ENCODE measurements around the gene TMCC3.
"Not testable (repeated sequence)": the region's sequence is repeated elsewhere in the genome, so short reads cannot be mapped to it uniquely, and the experiment has no call there.

TMCC3 gene, protein sequence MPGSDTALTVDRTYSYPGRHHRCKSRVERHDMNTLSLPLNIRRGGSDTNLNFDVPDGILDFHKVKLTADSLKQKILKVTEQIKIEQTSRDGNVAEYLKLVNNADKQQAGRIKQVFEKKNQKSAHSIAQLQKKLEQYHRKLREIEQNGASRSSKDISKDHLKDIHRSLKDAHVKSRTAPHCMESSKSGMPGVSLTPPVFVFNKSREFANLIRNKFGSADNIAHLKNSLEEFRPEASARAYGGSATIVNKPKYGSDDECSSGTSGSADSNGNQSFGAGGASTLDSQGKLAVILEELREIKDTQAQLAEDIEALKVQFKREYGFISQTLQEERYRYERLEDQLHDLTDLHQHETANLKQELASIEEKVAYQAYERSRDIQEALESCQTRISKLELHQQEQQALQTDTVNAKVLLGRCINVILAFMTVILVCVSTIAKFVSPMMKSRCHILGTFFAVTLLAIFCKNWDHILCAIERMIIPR
- total RNA-seq: 1.8 to 17.1 (median 7.4) reads per million in 4 experiments

DNA sequence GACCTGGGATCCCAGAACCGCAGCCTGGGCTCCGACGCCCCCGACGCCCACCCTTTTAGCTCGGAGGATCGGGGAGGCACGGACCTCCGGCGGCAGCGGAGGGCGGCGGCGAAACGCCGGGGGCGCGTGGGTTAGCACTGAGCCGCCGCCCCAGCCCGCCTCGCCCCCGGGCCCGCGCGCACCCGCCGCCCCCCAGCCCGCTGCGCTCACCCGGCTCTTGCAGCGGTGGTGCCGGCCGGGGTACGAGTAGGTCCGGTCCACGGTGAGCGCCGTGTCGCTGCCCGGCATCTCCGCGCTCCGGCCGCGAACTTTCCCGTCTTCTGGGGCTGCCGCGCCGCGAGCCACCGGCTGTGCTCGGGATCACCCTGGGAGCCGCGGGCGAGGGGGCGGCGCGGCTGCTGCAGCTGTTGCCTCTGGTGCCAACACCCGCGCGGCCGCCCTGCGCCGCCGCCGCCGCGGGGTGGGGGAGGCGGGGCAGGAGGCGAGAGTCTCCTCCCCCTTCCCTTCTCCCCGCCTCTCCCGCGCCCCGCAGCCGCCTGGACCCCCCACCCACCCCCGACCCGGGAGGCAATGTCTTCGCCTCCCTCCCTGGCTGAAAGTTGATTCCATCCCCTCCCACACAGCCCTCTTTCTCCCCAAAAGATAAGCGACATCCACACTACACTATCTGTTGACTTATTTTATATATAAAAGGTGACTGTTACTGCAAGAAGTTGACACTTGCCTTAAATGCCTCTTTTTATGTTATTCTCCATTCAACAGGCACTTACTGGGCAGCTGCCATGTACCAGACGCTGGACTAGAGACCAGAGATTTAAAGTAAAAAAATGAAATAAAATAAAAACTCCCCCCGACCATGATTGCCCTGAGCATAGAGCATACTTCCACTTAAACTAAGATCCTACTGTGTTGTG, at the start of gene TMCC3:
TSS of gene TMCC3 (minus strand) at position 415 of the 914 bp plus-strand sequence. CDS start at position 288, 127 bp downstream.
- DNase-seq: no peak

DNA sequence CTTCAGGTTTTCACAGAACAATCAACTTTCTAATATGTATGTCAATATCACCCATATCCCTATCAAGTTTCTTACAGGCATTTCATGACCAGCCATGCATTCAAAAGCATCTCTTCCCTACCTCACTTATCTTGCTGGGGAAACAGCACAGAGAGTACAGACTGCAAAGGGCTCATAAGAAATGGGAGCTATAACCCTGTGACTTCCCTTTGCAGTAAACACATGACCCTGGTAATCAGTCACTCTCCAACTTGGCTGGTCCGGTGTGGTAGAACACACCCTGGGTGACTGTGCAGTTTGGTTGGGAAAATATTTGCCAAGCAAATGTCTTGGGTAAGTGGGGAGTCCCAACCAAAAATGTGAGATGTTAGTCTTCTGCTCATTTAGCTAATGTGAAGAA, 49.4 kb upstream of the TMCC3 start:
- DNase-seq: no peak

DNA sequence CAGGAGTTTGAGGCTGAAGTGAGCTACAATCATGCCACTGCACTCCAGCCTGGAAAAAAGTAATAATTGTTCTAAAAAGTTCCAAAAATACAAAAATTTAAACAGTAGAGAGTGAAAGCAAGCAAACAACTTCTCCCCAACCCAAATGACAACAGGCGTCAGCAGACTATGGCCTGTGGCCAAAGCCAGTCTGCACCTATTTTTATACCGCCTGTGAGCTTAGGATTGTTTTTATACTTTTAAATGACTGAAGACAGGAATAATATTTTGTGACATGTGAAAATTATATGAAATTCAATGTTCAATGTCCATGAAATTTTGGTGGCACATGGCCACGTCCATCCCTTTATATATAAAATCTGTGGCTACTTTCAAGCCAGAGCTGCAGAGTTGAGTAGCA, 48.2 kb upstream of the TMCC3 start:
- DNase-seq: no peak

DNA sequence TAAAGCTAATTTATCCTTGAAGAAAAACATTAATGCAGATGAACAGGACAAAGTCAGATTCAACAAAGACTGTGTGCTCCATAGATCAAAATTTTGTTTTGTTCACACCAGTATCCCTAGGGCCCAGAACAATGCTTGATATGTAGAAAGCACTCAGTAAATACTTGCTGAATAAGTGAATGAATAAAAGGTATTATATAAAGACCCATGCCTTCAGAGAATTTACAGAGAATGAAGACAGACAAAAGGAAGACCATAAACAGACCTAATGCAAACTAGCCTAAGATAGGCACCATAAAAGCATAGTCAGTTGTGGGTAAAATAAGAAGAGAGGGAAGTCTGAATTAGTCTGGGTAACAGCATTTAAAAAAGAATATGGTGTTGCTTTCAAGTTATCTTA, 47.3 kb upstream of the TMCC3 start:
- no peak for DNase-seq

DNA sequence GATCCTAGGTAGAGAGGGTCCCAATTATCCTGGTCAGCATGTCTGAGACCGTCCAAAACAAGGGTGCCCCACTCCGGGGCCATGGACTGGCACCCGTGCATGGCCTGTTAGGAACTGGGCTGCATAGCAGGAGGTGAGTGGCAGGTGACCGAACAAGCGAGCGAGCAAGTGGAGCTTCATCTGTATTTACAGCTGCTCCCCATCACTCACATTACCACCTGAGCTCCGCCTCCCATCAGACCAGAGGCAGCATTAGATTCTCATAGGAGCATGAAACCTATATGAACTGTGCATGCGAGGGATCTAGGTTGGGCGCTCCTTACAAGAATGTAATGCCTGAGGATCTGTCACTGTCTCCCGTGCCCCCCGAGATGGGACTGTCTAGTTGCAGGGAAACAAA, 44.4 kb upstream of the TMCC3 start:
- DNase-seq: no peak

DNA sequence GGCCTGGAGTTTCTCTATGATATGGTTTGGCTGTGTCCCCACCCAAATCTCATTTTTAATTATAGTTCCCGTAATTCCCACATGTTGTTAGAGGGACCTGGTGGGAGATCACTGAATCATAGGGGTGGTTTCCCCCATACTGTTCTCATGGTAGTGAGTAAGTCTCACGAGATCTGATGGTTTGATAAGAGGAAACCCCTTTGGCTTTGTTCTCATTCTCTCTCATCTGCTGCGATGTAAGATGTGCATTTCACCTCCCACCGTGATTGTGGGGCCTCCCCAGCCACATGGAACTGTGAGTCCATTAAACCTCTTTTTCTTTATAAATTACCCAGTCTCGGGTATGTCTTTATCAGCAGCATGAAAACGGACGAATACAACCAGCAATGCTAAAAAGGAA, 42.5 kb upstream of the TMCC3 start:
- DNase-seq: not testable (repeated sequence)

DNA sequence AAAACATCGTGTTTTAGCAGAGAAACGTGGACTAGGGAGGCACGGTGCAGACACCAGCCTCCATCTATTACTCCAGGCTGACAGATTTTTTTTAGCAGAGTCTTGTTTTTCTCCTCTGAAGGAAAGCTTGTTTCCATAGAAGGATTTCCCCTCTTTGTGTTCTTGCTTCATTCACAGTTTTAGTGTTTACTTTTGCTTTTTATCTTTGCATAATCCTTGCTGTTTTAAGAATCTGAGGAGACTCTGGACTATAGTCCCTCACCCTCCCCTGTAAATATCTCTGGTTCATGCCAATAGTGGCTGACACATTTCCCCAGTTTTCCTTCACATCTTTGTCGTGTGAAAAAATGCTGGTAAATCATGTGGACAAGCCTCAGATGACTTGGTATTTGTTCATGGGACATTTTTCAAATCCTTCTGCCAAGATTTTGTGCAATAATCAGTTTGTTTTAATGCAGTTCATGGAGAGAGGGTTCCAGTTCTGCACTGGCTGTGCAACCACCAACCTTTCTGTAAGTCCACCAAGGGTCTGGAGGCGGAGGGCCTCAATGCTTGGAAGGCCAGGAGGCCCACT, 39.9 kb upstream of the TMCC3 start:
- DNase-seq: no peak

DNA sequence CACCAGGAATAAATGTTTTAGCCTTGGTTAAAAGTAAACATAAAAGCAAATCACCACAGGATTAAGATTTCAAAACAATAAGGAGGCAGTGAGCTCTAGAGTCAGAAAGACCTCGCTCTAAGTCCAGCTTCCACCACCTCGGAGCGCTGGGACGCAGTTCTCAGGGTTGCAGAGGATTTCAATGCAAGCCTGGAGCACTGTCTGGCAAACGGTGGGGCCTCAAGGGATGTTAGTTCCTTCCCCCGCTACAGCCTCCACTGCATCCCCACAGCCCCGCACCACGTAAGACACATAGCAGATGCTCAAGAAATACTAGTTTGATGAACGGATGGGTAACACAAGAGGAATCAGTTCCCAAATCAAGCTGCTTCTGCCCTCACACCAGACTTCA, 39.3 kb upstream of the TMCC3 start:
- DNase-seq: no peak

DNA sequence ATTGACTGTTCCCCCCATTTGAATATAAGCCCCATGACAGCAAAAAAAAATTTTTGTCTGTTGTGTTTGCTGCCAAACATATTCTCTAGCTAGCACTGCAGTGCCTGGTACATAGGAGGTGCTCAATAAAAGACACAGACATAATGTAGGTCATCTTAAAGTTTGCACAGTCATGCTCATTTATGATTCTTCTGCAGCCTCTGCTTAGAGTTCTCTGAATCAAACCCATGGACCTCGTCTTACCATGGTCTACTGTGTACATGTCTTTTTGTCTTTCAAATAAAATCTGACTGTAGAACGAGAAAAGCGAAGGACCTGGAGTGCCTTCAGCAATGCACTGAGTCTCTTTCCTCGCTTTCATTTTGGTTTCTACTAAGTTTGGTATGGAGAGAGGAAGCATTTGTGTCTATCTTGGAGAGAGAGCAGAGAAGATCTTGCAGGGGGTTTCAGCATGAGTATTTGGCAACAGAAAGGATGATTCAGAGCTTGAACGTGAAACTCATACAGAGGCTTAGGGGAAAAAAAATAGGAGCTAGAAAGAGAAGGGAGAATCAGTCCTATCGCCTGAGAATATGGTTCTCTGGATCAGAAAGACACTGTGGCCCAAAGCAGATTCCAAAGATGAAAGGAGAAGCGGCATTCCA, 38.8 kb upstream of the TMCC3 start:
- no peak for DNase-seq

DNA sequence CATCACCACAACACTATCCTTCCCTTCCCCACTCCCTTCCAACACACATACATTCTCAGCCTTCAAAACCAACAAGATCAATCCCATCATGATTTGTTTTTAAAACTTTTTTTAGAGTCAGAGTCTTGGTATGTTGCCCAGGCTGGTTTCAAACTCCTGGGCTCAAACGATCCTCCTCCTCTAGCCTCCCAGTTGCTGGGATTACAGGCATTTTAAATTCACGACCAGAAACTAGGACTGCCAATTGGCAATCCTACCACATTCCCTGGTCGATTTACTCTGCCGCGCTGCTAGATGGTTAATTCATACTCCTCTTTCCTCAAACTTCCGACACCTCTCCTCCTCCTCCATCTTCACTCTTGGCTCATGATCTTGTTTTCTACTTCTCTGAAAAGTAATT, 37.5 kb upstream of the TMCC3 start:
- DNase-seq: no peak

DNA sequence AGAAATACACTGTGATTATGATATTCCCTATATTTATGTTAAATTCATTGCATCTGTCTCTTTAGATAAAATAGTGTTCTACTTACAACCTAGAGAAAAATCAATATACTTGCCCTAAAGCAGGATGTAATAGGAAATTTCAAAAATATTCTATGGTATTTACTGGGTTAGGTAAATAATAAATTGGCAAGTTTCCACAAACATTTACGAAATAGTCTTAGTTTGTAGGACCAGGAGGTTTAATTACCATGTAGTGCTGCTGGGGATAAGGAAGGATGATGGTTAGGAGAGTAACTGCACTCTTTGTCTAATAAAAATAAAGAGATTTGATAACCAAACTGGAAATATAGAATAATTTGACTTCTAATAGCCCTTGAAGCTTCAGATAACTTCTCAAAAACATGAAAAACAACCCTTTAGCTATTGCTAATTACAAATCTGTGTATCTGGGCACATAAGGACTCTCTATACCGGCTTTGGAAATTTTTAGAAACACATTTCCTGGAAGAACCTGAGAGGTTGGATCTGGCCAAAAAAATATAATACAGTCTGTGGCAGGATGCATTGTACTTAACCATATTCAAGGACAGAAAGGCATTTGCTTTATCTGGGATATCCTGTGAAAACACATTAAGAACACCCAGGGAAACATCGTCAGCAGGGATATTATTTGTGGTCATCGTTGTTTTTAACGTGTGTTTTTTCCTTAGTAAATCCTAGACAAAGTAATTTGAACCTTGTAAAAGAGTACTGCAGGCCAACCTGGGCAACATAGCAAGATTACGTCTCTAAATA, 36.7 kb upstream of the TMCC3 start:
- DNase-seq: no peak

DNA sequence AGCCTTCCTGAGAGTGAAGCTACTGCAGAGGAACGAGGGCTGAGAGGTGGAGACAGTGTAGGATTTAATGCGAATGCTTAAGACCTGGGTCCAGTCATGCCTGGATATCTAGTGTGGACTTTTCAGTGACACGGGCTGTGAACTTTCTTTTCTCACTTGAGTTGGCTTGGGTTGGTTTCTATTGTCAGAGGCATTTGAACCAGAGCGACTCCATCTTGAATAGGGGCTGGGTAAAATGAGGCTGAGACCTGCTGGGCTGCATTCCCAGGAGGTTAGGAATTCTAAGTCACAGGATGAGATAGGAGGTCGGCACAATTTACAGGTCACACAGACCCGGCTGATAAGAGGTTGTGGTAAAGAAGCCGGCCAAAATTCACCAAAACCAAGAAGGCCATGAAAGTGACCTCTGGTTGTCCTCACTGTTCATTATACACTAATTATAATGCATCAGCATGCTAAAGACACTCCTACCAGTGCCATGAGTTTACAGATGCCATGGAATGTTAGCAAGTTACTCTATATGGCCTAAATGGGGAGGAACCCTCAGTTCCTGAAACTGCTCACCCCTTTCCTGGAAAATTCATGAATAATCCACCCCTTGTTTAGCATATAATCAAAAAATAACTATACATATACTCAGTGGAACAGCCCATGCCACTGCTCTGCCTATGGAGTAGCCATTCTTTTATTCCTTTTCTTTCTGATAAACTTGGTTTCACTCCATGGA, 34.2 kb upstream of the TMCC3 start:
- no peak for DNase-seq

DNA sequence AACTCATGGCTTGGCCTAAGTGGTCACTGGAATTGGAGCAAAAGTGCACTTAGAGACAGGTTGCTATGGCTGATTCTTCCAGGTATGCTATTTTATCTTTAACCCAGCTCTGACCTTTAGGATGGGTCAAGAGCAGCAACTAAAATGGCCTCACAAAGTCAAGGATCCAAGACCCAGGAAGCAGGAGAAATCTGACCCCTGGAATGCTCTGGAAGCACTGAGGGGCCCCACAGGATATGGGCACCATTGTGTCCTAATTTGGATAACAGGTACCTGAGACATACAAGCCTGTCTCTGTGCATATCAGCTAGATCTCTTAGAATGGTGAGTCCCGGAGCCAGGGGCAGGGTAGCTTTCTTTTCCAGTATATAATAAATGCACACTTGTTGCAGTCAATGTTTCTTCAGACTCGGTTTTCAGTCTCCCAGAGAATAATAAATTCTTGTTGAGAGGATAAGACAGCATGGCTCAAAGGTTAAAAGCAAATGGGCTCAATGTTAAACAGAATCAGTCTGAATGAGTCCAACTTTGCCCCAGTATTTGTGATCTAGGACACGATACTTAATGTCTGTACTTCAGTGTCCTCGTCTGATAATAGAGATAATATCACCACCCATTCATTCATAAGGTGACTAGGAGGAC, 29.3 kb upstream of the TMCC3 start:
- DNase-seq: no peak

DNA sequence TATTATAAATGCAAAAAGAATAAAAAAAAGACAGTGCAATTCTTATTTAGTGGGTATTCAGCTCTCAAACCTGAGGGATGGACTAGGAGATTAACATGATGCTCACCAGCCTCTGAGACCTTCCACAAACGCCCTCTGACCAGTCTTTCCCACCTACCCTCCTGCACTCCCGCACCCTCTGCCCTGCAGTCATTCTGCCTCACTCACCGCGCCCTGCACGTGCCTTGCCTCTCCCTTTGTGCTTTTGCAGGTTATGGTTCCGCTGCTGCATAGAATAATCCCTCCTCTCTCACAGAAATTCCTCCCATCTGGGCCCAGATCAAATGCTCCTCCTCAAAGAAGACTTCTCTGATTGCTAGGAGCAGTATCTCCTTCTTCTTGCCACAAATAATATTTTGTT, 28.5 kb upstream of the TMCC3 start:
- no peak for DNase-seq

DNA sequence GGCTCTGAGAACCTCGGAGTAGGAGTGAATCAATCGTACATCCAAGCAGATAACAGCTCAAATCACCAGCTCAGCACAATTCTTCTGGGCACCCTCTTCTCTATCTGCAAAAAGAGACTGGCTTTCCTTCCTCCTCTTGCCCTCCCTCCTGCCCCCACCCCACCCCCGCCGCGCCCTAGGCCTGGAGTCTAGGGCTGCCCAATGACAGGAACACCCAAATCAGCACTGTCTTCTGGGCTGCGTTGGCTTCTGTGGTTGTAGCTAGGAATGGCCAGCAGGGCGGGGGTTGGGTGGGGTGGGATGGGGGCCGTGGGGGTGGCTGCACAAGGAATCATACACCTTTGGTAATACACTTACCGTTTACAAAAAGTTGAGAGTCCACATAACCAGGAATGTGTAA, 28.0 kb upstream of the TMCC3 start:
- DNase-seq: no peak

DNA sequence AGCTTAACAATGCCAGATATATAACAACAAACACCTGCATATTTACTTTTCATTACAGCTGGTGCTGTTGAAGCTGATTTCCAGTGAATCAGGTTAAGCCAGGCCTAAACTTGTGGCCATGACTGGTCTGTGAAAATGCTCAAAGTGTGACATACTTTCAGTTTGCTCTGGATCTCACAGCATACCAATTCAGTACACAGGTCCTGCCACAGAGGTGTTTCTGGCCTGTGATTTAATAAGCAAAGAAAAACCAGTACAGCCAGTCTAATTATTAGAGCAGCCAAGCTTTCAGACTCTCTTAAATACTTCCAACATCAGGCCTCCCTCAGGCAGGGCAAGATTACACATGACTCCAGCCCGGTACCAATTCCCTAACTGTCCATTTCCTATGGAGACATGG, 27.4 kb upstream of the TMCC3 start:
- no peak for DNase-seq

DNA sequence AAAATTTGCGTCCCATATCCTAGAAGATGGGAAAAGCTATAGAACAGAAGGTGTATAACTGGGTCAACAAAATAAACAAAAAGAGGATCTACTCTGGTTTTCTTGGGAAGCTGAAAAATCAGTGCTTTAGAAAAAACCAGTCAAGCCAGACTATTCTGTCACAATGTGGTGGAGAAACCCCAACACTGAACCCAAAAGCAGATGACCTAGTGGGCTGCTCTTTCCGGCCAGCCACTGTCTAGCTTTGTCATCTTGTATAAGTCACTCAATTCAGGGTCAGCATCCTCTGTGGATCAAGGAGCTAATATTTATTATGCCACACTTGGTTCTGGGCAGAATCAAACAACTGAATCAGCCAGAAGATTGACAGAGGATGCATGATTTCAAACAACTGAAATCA, 26.6 kb upstream of the TMCC3 start:
- no peak for DNase-seq

DNA sequence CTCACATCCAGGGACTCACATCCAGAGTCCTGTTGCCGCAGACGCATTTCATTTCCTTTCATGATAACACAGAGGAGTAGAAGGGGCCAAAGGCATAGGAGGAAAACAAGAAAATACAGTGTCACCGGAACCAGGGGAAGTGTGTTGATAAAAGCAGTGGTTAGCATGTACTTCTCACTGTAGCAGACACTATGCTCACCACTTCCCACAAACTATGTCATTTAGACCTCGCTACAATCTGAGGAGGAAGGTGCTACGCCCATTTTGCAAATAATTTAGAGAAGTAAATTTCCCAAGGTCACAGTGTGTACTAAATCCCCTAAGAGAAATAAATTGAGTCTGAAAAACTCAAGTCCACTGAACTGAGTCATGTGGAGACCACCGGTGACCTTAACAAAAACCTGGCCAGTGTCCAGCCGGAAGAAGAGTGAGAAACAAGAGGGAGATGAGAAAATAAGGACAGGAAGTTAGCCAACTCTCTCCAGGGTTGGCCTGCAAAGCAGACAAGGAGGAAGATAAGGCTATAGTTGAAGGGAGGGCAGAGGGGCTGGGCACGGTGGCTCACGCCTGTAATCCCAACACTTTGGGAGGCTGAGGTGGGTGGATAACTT, 25.8 kb upstream of the TMCC3 start:
- DNase-seq: no peak

DNA sequence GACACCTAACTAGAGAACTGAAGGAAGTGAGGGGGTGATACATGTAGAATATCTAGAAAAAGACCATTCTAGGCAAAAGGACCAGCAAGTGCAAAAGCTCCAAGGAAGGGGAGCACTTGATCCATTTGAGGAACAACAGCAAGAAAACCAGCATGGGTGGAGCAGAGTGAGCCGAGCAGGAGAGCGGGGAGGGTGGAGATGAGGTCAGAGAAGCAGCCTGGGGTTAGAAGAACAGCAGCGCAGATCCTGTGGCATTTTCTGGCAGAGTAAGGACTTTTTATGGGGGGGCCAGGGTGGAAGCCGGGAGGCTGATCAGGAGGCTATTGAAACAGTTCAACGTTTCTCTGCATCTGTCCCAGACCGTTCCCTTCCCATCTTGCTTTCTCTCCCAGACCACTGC, 24.5 kb upstream of the TMCC3 start:
- DNase-seq: no peak

DNA sequence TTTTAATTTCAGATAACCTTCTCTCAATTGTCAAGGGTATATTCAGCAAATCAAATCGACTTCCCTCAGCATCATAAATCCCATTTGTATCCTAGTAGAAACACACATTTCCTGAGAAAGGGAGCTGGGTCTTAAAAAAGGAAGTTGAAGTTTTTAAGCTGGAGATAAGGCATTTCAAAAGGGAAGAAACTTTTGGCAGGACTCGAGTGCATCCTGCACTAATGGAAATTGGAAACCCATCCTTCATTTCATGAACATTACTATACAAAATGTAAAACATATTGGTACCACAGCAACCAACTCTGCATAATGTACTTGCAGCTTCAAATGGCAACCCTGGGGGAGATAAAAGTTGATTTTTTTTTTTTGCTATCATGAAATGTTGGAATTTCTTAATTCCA, 23.7 kb upstream of the TMCC3 start:
- DNase-seq: no peak
